Fibroblast of lung (primary cell): ENCODE data around the gene CLIC3. TPM values are rescaled to one million over a fixed set of nuclear protein-coding genes. Genes with fewer than 3 reads are reported as not detected.

Experiments
- DNase-seq, 2 donors: peaks; one replicate each; pipeline versions ENCODE4 v3.0.0 to v3.0.0-alpha.2; 2010; ENCODE audit warnings: low read depth in 2 of 2
- H2AFZ ChIP-seq: 2 replicates; pipeline ENCODE4 v1.5.1; 2012; ENCODE audit warnings: low read length, control low read depth, inconsistent platforms
- H3K27ac ChIP-seq: 2 replicates; pipeline ENCODE4 v1.5.1; 2011; ENCODE audit warnings: low read length, control low read depth; ENCODE audit not compliant: insufficient read depth
- H3K27me3 ChIP-seq: 2 replicates; pipeline ENCODE4 v1.5.1; 2011; ENCODE audit warnings: mild to moderate bottlenecking, low read length; ENCODE audit not compliant: control insufficient read depth, insufficient read depth
- H3K36me3 ChIP-seq: 2 replicates; pipeline ENCODE4 v1.5.1; 2011; ENCODE audit warnings: low read length; ENCODE audit not compliant: control insufficient read depth, insufficient read depth
- H3K4me1 ChIP-seq: 2 replicates; pipeline ENCODE4 v1.5.1; 2011; ENCODE audit warnings: low read length; ENCODE audit not compliant: control insufficient read depth, insufficient read depth; ENCODE audit errors: extremely low read depth
- H3K4me2 ChIP-seq: 2 replicates; pipeline ENCODE4 v1.5.1; 2011; ENCODE audit warnings: low read length, control low read depth; ENCODE audit not compliant: insufficient read depth; ENCODE audit errors: extremely low read depth
- H3K4me3 ChIP-seq, 4 experiments: fragments of 200-600 bp in 1 of 4; sonication (generic) in 1 of 4; replicated peaks in 1 of 4; 2 replicates each; pipeline ENCODE4 v1.5.1; 2011 to 2016; ENCODE audit warnings: low read length in 4 of 4, low read depth in 3 of 4, mild to moderate bottlenecking in 3 of 4, control low read depth in 2 of 4, inconsistent platforms in 1 of 4, mixed read lengths in 1 of 4; ENCODE audit not compliant: insufficient read depth in 1 of 4; ENCODE audit errors: control extremely low read depth in 1 of 4
- H3K79me2 ChIP-seq: 2 replicates; pipeline ENCODE4 v1.5.1; 2012; ENCODE audit warnings: mild to moderate bottlenecking, low read length, inconsistent platforms; ENCODE audit not compliant: control insufficient read depth, insufficient read depth
- H3K9ac ChIP-seq: 2 replicates; pipeline ENCODE4 v1.5.1; 2011; ENCODE audit warnings: mild to moderate bottlenecking, low read length, control low read depth; ENCODE audit not compliant: insufficient read depth
- H3K9me3 ChIP-seq: 2 replicates; pipeline ENCODE4 v1.5.1; 2012; ENCODE audit warnings: low read depth, low read length; ENCODE audit not compliant: control insufficient read depth, insufficient read depth
- H4K20me1 ChIP-seq: 2 replicates; pipeline ENCODE4 v1.5.1; 2011; ENCODE audit warnings: low read length; ENCODE audit not compliant: control insufficient read depth, insufficient read depth; ENCODE audit errors: extremely low read depth
- EZH2 ChIP-seq: IDR thresholded peaks from 2 replicates; pipeline ENCODE4 v1.5.1; 2012; ENCODE audit warnings: low read length, control low read depth, mild to moderate bottlenecking; ENCODE audit errors: missing control alignments
- polyA plus RNA-seq, 2 donors: library from polyadenylated mRNA; depleted of rRNA in 1 of 2; stranded (reverse) in 1 of 2; unstranded in 1 of 2; fragments of >200 nt; gene quantifications; 2 replicates each; pipeline ENCODE4 v1.2.1, GENCODE V29; 2011 to 2012; ENCODE audit warnings: missing spikeins in 1 of 2
- total RNA-seq: library from RNA; depleted of rRNA; stranded (reverse); fragments of >200 nt; gene quantifications from 2 replicates; pipeline ENCODE4 v1.2.1, GENCODE V29; 2014
- TF ChIP-seq, protein P1 (sequence below), 2 donors: IDR thresholded peaks in 1 of 2; conservative IDR thresholded peaks in 1 of 2; 1 replicate in 1 of 2; 2 replicates in 1 of 2; pipeline ENCODE4 v1.5.1; 2011 to 2012; ENCODE audit warnings: low read length in 2 of 2, control low read depth in 1 of 2, inconsistent platforms in 1 of 2, low read depth in 1 of 2, mild to moderate bottlenecking in 1 of 2

CLIC3 gene
- total and polyA plus RNA-seq, 2 donors (not counting 1 experiment from before 2014, with no cell fraction given): 0.98 to 3.5 TPM

DNA sequence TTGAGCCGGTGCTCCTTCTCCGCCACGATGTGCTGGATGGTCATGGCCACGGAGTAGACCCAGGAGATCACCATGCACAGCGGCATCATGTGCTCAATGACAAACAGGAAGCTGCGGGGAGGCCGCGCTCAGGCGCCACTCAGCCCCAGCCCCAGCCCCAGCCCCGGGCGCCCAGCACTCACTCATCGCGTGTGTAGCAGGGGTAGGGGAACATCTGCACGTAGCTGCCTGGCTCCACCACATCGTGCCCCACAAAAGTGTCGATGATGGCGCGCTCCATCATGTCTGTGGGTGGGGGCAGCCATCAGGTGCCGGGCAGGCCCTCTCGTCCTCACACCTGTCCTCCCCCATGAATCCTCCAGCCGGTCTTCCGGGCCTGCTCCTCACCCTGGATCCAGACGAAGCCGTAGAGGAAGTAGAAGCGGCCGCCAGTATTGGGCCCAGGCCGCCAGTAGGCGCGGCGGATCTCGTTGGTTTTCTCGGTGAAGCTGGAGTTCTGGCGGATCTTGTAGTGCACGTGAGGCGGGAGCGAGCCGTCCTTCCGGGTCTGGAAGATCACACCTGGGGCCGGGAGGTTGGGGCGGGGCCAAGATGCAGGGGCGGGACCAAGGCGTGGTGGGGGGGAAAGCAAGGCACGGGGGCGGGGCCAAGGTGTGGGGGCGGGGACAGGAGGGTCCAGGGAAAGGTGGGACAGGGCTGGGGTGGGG is 21.6 kb upstream of the CLIC3 start:
- Histone ChIP-seq H3K4me2 (no peak overlapping the region), H4K20me1 (no peaks in the 10 kb centered on the region), H3K4me1 (no peaks in the 10 kb centered on the region), H2AFZ (no peak overlapping the region), H3K36me3 (peaks cover 10% of the 10 kb centered on the region), H3K27me3 (no peaks in the 10 kb centered on the region), H3K27ac (no peak overlapping the region), H3K79me2 (no peaks in the 10 kb centered on the region), H3K9ac (no peak overlapping the region), H3K9me3 (no peaks in the 10 kb centered on the region), H3K4me3 (no peak overlapping the region)
- TF ChIP-seq EZH2: no peak
- TF ChIP-seq, protein P1, sequence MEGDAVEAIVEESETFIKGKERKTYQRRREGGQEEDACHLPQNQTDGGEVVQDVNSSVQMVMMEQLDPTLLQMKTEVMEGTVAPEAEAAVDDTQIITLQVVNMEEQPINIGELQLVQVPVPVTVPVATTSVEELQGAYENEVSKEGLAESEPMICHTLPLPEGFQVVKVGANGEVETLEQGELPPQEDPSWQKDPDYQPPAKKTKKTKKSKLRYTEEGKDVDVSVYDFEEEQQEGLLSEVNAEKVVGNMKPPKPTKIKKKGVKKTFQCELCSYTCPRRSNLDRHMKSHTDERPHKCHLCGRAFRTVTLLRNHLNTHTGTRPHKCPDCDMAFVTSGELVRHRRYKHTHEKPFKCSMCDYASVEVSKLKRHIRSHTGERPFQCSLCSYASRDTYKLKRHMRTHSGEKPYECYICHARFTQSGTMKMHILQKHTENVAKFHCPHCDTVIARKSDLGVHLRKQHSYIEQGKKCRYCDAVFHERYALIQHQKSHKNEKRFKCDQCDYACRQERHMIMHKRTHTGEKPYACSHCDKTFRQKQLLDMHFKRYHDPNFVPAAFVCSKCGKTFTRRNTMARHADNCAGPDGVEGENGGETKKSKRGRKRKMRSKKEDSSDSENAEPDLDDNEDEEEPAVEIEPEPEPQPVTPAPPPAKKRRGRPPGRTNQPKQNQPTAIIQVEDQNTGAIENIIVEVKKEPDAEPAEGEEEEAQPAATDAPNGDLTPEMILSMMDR (conservative IDR thresholded peaks at IDR 0.05 in 1 of 2, IDR thresholded peaks at IDR 0.05 in 1 of 2; ENCODE audit: low read depth in 1 of 2, low read length in 2 of 2): no peak
- DNase-seq: no peak

DNA sequence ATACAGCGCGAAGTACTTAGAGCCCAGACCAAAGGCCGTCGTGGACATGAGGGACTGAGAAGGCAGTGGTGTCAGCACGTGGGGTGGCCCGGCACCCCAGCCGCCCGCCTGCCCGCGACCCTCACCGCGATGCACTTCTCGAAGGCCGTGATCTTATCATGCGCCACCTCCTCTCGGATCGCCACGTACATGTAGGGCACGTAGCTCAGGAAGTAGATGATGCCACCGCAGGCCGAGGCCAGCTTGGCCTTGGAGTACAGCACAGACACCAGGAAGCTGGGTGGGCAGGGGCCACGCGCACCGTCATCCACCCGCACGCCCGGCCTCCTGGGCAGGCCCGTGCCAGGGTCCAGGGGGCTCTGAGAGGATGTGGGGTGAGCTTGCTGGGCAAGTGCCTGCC is 20.7 kb upstream of the CLIC3 start:
- no peaks in the 10 kb centered on the region for H3K4me1 ChIP-seq
- H3K4me2 ChIP-seq: no peak overlapping the region

DNA sequence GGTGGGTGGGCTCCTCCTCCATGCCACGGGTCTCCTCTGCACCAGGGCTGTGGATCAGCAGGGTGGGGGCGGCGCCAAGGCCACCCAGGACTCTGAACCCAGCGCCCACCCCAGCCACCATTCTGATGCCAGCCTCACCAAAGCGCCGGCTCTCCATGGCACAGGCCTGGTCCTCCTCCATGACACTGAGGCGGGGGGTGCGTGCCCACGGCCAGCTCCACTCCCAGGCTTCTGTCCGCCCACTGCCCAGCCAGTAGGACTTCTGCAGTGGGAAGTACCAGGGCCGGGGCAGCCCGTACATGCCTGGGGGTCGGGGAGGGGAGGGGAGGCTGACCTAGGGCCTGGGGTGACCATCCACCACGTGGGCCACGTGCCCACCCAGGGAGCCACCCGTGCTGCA is 20.1 kb upstream of the CLIC3 start:
- H2AFZ ChIP-seq: no peak overlapping the region
- DNase-seq: no peak
- no peak overlapping the region for H3K27ac ChIP-seq
- no peak overlapping the region for H3K4me2 ChIP-seq
- H3K4me1 ChIP-seq: no peaks in the 10 kb centered on the region
- peaks cover 11% of the 10 kb centered on the region for H3K36me3 ChIP-seq
- H3K4me3 ChIP-seq: no peak overlapping the region
- no peaks in the 10 kb centered on the region for H3K79me2 ChIP-seq
- H3K9me3 ChIP-seq: no peaks in the 10 kb centered on the region
- TF ChIP-seq EZH2: no peak
- TF ChIP-seq, protein P1 (conservative IDR thresholded peaks at IDR 0.05 in 1 of 2, IDR thresholded peaks at IDR 0.05 in 1 of 2; ENCODE audit: low read depth in 1 of 2, low read length in 2 of 2): no peak
- H3K27me3 ChIP-seq: no peaks in the 10 kb centered on the region
- H4K20me1 ChIP-seq: no peaks in the 10 kb centered on the region
- no peak overlapping the region for H3K9ac ChIP-seq

More for the DNA sequence above, 20.7 kb upstream of the CLIC3 start:
- no peak overlapping the region for H3K27ac ChIP-seq
- H3K79me2 ChIP-seq: no peaks in the 10 kb centered on the region
- no peak overlapping the region for H3K9ac ChIP-seq
- DNase-seq: no peak
- no peaks in the 10 kb centered on the region for H3K9me3 ChIP-seq
- H3K36me3 ChIP-seq: peaks cover 10% of the 10 kb centered on the region
- H2AFZ ChIP-seq: no peak overlapping the region
- TF ChIP-seq, protein P1 (conservative IDR thresholded peaks at IDR 0.05 in 1 of 2, IDR thresholded peaks at IDR 0.05 in 1 of 2; ENCODE audit: low read depth in 1 of 2, low read length in 2 of 2): no peak
- TF ChIP-seq EZH2: no peak
- no peaks in the 10 kb centered on the region for H3K27me3 ChIP-seq
- H3K4me3 ChIP-seq: no peak overlapping the region
- H4K20me1 ChIP-seq: no peaks in the 10 kb centered on the region
